ENCODE measurements around the gene PCNX2. TPM values are rescaled to one million over a fixed set of nuclear protein-coding genes. Genes with fewer than 3 reads are reported as not detected.

Gene PCNX2
- total RNA-seq, 2 experiments from 2014 or later, result 17.8 to 18.5 TPM

GRCh38 chr1:232973652-232974611 lies 321.6 kb downstream of the PCNX2 start:
- intact Hi-C loops (cut with micrococcal nuclease), result no loop called here
- no peaks in the 10 kb centered on the region for H3K27me3 Mint-ChIP-seq
- peaks cover 64% of the 10 kb centered on the region for H3K36me3 Mint-ChIP-seq
- ChIA-PET CTCF (no interaction called here), POLR2A (no interaction called here)
- DNase-seq, result no peak
- peaks cover 13% of the 10 kb centered on the region for H3K4me1 Mint-ChIP-seq (ENCODE audit: low read depth)
- H3K9me3 Mint-ChIP-seq, result peaks cover 21% of the 10 kb centered on the region
- no peak overlapping the region for H3K27ac Mint-ChIP-seq
- H3K4me3 Mint-ChIP-seq, result no peak overlapping the region

DNA sequence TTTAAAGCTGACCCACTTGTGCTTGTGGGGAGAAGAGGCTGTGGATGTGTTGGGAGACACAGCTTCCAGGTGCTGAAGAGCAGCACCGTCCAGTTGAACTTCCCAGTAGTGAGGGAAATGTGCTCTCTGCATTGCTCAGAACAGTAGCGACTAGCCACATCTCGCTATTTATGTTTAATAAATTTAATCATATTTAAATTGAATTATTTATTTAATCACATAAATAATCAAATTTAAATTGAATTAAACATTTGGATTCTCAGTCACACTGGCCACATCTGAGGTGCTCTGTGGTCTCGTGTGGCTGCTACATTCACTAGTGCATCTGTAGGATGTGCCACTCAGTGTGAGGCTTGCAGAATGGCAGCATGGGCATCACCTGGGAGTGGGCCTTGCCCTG lies 325.0 kb downstream of the PCNX2 start:
- Mint-ChIP-seq H3K9me3 (peaks cover 21% of the 10 kb centered on the region), H3K4me3 (no peak overlapping the region), H3K27ac (no peak overlapping the region), H3K4me1 (ENCODE audit: low read depth) (no peaks in the 10 kb centered on the region), H3K36me3 (peaks cover 62% of the 10 kb centered on the region), H3K27me3 (no peaks in the 10 kb centered on the region)
- ChIA-PET CTCF (no interaction called here), POLR2A (no interaction called here)
- intact Hi-C loops (cut with micrococcal nuclease), result no loop called here
- no peak for DNase-seq

GRCh38 chr1:232969799-232970198 lies 325.7 kb downstream of the PCNX2 start:
- Mint-ChIP-seq H3K4me3 (no peak overlapping the region), H3K27ac (no peak overlapping the region), H3K36me3 (peaks cover 65% of the 10 kb centered on the region), H3K4me1 (ENCODE audit: low read depth) (peaks cover 4% of the 10 kb centered on the region), H3K27me3 (no peaks in the 10 kb centered on the region), H3K9me3 (peaks cover 21% of the 10 kb centered on the region)
- POLR2A ChIA-PET, result no interaction called here
- CTCF ChIA-PET, result interaction anchor here (0.7 kb wide), 1 partner anchor 92 kb away, joined by 3 read pairs; no protein-coding TSS in a partner anchor
- DNase-seq, result no peak
- intact Hi-C loops (cut with micrococcal nuclease), result no loop called here

GRCh38 chr1:232968965-232969364 lies 326.6 kb downstream of the PCNX2 start:
- H3K36me3 Mint-ChIP-seq, result peaks cover 57% of the 10 kb centered on the region
- no peak overlapping the region for H3K27ac Mint-ChIP-seq

DNA sequence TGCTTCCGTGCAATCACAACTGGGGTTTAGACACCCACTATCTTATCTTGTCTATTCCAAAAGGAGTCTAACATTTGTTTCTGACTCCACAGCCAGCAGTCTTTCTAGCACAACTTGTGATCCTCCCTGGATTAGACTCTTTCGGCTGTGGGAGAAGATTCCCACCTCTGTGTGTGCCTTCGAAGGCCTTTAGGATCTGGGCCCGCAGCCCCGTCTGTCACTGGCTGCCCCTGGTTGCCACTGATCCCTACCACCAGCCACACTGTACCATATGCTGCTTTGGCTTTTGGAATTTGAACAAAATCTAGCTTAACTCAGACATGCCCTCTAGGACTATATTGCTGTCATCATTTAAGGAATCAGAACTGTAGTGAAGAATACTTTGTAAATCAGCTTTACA lies 327.1 kb downstream of the PCNX2 start:
- Mint-ChIP-seq H3K27ac (no peak overlapping the region), H3K36me3 (peaks cover 51% of the 10 kb centered on the region), H3K27me3 (no peaks in the 10 kb centered on the region), H3K4me1 (ENCODE audit: low read depth) (peaks cover 4% of the 10 kb centered on the region), H3K4me3 (no peak overlapping the region), H3K9me3 (peaks cover 12% of the 10 kb centered on the region)
- ChIA-PET POLR2A (no interaction called here), CTCF (no interaction called here)
- DNase-seq, result no peak
- intact Hi-C loops (cut with micrococcal nuclease), result no loop called here

More at GRCh38 chr1:232968965-232969364, 326.6 kb downstream of the PCNX2 start:
- Mint-ChIP-seq H3K9me3 (peaks cover 18% of the 10 kb centered on the region), H3K4me3 (no peak overlapping the region), H3K4me1 (ENCODE audit: low read depth) (peaks cover 4% of the 10 kb centered on the region), H3K27me3 (no peaks in the 10 kb centered on the region)
- POLR2A ChIA-PET, result no interaction called here
- intact Hi-C loops (cut with micrococcal nuclease), result no loop called here
- CTCF ChIA-PET, result no interaction called here
- no peak for DNase-seq

- ChIA-PET CTCF (no interaction called here), POLR2A (no interaction called here)
- intact Hi-C loops (cut with micrococcal nuclease), result no loop called here
- H3K9me3 Mint-ChIP-seq, result peaks cover under 1% of the 10 kb centered on the region
- no peak for DNase-seq
- no peaks in the 10 kb centered on the region for H3K27me3 Mint-ChIP-seq
- H3K27ac Mint-ChIP-seq, result no peak overlapping the region
- H3K4me3 Mint-ChIP-seq, result no peak overlapping the region
- peaks cover 35% of the 10 kb centered on the region for H3K36me3 Mint-ChIP-seq
- peaks cover 6% of the 10 kb centered on the region for H3K4me1 Mint-ChIP-seq (ENCODE audit: low read depth)
Measured at GRCh38 chr1:232966663-232967062, 328.9 kb downstream of the PCNX2 start.

DNA sequence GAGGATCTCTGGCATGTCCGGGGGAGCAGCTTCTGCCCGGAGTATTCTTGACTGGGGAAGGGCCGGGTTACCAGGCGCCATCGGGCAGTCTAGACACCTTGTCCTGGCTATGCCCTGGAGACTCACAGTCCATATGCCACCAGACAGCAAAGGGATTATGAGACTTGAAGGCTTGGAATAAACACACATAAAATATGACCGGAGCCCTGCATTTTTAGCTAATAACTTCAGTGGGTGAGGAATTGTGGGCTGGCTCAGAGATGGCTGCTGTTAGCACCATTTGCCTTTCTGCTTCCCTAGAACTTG lies 329.7 kb downstream of the PCNX2 start:
- POLR2A ChIA-PET, result no interaction called here
- CTCF ChIA-PET, result no interaction called here
- Mint-ChIP-seq H3K36me3 (peaks cover 33% of the 10 kb centered on the region), H3K27ac (no peak overlapping the region), H3K27me3 (no peaks in the 10 kb centered on the region), H3K9me3 (no peaks in the 10 kb centered on the region), H3K4me1 (ENCODE audit: low read depth) (peaks cover 6% of the 10 kb centered on the region), H3K4me3 (no peak overlapping the region)
- no peak for DNase-seq
- intact Hi-C loops (cut with micrococcal nuclease), result no loop called here

DNA sequence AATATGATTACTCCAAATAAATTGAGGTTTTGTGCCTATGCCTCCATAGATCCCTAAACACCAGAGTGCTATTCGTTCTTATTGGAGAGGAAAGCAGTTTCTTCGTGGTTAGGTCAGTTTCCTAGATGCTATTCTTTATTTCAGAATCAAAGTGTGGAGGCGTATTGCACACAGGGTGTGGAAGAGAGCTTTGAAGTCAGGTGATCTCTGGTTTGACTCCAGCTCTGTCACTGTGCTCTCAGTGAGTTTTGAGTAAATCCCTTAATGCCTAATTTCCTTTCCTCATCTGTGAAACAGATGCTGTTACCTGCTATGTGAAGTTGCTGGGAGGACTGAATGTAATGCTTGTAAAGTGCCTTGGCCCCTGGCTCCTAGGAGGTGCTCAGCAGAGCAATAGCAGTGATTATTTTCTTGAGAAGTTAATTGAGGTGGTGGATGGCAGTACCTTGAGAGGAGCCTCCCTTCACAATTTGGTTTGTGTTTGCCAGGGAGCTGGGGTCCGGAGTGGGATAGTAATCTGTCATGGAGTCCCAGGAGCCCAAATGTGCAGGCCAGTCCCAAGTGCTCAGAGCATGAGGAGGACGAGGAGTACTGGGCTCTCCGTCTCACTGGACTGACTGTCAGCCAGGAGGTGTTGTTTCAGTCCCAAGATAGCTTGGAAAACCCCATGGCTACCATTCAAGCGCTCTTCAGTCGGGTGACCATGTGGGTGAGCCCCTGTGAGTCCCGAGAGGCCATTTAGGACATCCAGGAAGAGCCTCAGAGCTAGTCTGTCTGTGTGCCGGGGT lies 330.2 kb downstream of the PCNX2 start:
- Mint-ChIP-seq H3K9me3 (no peaks in the 10 kb centered on the region), H3K4me1 (ENCODE audit: low read depth) (peaks cover 6% of the 10 kb centered on the region), H3K27me3 (no peaks in the 10 kb centered on the region), H3K36me3 (peaks cover 32% of the 10 kb centered on the region), H3K27ac (no peak overlapping the region), H3K4me3 (no peak overlapping the region)
- DNase-seq, result no peak
- CTCF ChIA-PET, result no interaction called here
- intact Hi-C loops (cut with micrococcal nuclease), result no loop called here
- POLR2A ChIA-PET, result no interaction called here

DNA sequence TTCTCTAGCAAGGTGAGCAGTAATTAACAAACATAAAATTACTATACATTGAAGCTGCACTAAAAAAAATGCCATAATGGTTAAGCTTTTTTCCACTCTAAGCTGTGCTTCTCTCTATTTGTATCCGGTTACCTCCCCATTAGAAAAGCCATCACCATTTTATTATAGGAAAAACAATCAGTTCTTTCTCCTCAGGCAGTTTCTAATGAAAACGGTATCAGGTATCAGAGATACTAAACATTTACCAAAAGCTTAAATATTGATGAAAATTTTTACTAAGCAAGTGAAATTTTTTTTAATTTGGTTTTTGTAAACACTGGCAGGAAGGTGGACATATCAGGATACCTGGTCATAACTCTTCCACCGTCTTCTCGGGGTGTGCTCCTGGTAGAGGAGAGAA lies 330.9 kb downstream of the PCNX2 start:
- Mint-ChIP-seq H3K4me3 (no peak overlapping the region), H3K4me1 (ENCODE audit: low read depth) (peaks cover 6% of the 10 kb centered on the region), H3K36me3 (peaks cover 28% of the 10 kb centered on the region), H3K9me3 (no peaks in the 10 kb centered on the region), H3K27me3 (no peaks in the 10 kb centered on the region), H3K27ac (no peak overlapping the region)
- intact Hi-C loops (cut with micrococcal nuclease), result no loop called here
- POLR2A ChIA-PET, result no interaction called here
- no peak for DNase-seq
- CTCF ChIA-PET, result no interaction called here

GRCh38 chr1:232962761-232963745 lies 332.5 kb downstream of the PCNX2 start:
- peaks cover 6% of the 10 kb centered on the region for H3K4me1 Mint-ChIP-seq (ENCODE audit: low read depth)
- no peak overlapping the region for H3K27ac Mint-ChIP-seq
- intact Hi-C loops (cut with micrococcal nuclease), result no loop called here
- H3K27me3 Mint-ChIP-seq, result no peaks in the 10 kb centered on the region
- H3K36me3 Mint-ChIP-seq, result peaks cover 37% of the 10 kb centered on the region
- ChIA-PET CTCF (interaction anchor here (1.2 to 1.9 kb wide), 2 partner anchors 10 to 12 kb away, joined by 4 to 7 read pairs; no protein-coding TSS in a partner anchor), POLR2A (no interaction called here)
- DNase-seq, result no peak
- no peak overlapping the region for H3K4me3 Mint-ChIP-seq
- H3K9me3 Mint-ChIP-seq, result peaks cover 7% of the 10 kb centered on the region

- Mint-ChIP-seq H3K36me3 (peaks cover 46% of the 10 kb centered on the region), H3K4me1 (ENCODE audit: low read depth) (peaks cover 2% of the 10 kb centered on the region), H3K27ac (no peak overlapping the region), H3K27me3 (no peaks in the 10 kb centered on the region), H3K9me3 (peaks cover 11% of the 10 kb centered on the region), H3K4me3 (no peak overlapping the region)
- POLR2A ChIA-PET, result no interaction called here
- CTCF ChIA-PET, result no interaction called here
- intact Hi-C loops (cut with micrococcal nuclease), result no loop called here
- no peak for DNase-seq
Measured at GRCh38 chr1:232958067-232958466, 337.5 kb downstream of the PCNX2 start.

- Mint-ChIP-seq H3K9me3 (peaks cover 11% of the 10 kb centered on the region), H3K36me3 (peaks cover 44% of the 10 kb centered on the region), H3K4me1 (ENCODE audit: low read depth) (peaks cover 21% of the 10 kb centered on the region), H3K4me3 (no peak overlapping the region), H3K27ac (no peak overlapping the region), H3K27me3 (no peaks in the 10 kb centered on the region)
- POLR2A ChIA-PET, result no interaction called here
- CTCF ChIA-PET, result no interaction called here
- DNase-seq, result no peak
- intact Hi-C loops (cut with micrococcal nuclease), result no loop called here
Measured at GRCh38 chr1:232956081-232956480, 339.4 kb downstream of the PCNX2 start.

Data from activated CD4-positive, alpha-beta memory T cell treated with anti-CD3 and anti-CD28 coated beads for 36 hours (primary cell).